Left lung (tissue), 10 donors: ENCODE data around the gene ELMOD2. TPM values are rescaled to one million over a fixed set of nuclear protein-coding genes. Genes with fewer than 3 reads are reported as not detected.
"Not testable (repeated sequence)": the region's sequence is repeated elsewhere in the genome, so short reads cannot be mapped to it uniquely, and the experiment has no call there.

ENCODE experiments used
- ATAC-seq: fragments of 200-7000 bp; cut with Tn5 transposase; one replicate; pipeline ENCODE4 v1.9.1; 2020; ENCODE audit warnings: moderate library complexity
- DNase-seq, 4 donors: peaks; one replicate each; pipeline ENCODE4 v3.0.0-alpha.2; 2013 to 2020
- H3K27ac ChIP-seq, 2 donors: fragments of 200-600 bp; sonication (generic) in 1 of 2; one replicate each; pipeline versions ENCODE4 v1.5.0 to v1.8.0; 2020 to 2021
- H3K27me3 ChIP-seq, 2 donors: fragments of 200-600 bp; sonication (generic) in 1 of 2; one replicate each; pipeline versions ENCODE4 v1.5.0 to v1.8.0; 2020 to 2021
- H3K36me3 ChIP-seq, 2 donors: fragments of 200-600 bp; sonication (generic) in 1 of 2; one replicate each; pipeline versions ENCODE4 v1.5.0 to v1.8.0; 2020 to 2021
- H3K4me1 ChIP-seq, 2 donors: fragments of 200-600 bp; one replicate each; pipeline ENCODE4 v1.8.0; 2021
- H3K4me3 ChIP-seq, 2 donors: fragments of 200-600 bp; sonication (generic) in 1 of 2; one replicate each; pipeline versions ENCODE4 v1.5.0 to v1.8.0; 2020 to 2021; ENCODE audit warnings: mild to moderate bottlenecking in 1 of 2
- H3K9me3 ChIP-seq, 2 donors: fragments of 200-600 bp; sonication (generic) in 1 of 2; one replicate each; pipeline versions ENCODE4 v1.5.0 to v1.8.0; 2020 to 2021
- CTCF ChIP-seq, 2 donors: fragments of 200-600 bp; sonication (generic) in 1 of 2; IDR thresholded peaks; one replicate each; pipeline versions ENCODE4 v1.5.0 to v1.8.0; 2021; ENCODE audit warnings: antibody characterized with exemption in 2 of 2
- intact Hi-C, 2 donors: fragments of 100-400 bp; cut with DNase I; formaldehyde crosslinking; loops; one replicate each; pipeline versions ENCODE4 v1.11.2 to v1.14.2; 2022
- polyA plus RNA-seq, 6 donors: library from polyadenylated mRNA; unstranded; fragments of 120-200 nt; gene quantifications; one replicate each; pipeline ENCODE4 v1.2.1, GENCODE V29; 2013; ENCODE audit not compliant: insufficient read length in 6 of 6
- total RNA-seq, 2 donors: library from RNA; stranded (reverse); fragmentation: NEBNext Ultra II Directional; extraction: Animal tissue kit (Norgen Biotek cat#: 25700); gene quantifications; one replicate each; pipeline ENCODE4 v1.2.1, GENCODE V29; 2021
- donor health status: DM: no; HTN: yes; CAD: no.
- donor health status: DM: no; HTN: no; CAD: no.

The ELMOD2 gene
- total and polyA plus RNA-seq, 8 donors: 26.2 to 48.5 (median 44.6) TPM

- Histone ChIP-seq H3K36me3 (no peaks in the 10 kb centered on the region), H3K4me1 (peaks cover 6% of the 10 kb centered on the region in 2 donors), H3K4me3 (peak within 1 kb of the TSS in 1 of 2 donors; percentile 13), H3K27ac (no peak within 1 kb of the TSS), H3K27me3 (peaks cover 42 to 66% of the 10 kb centered on the region in 2 donors), H3K9me3 (no peaks in the 10 kb centered on the region)
- peak in 2 of 4 donors; percentile 7 to 75 for DNase-seq
- TF ChIP-seq CTCF (IDR thresholded peaks at IDR 0.05): no peak
- intact Hi-C loops: no loop called here
- peak; percentile 54 for ATAC-seq
These were observed 26.0 kb upstream of the ELMOD2 start, which contains the start of gene MGAT4D for GRCh38 chr4:140497747-140498636. Gene MGAT4D, minus strand, starts transcription at chr4:140498293. Its CDS starts 71 bp downstream, at chr4:140498222.

- Histone ChIP-seq H3K9me3 (no peaks in the 10 kb centered on the region), H3K4me3 (no peak overlapping the region), H3K4me1 (peaks cover 6% of the 10 kb centered on the region in 2 donors), H3K27me3 (peaks cover 42 to 69% of the 10 kb centered on the region in 2 donors), H3K27ac (no peak overlapping the region), H3K36me3 (no peaks in the 10 kb centered on the region)
- no peak for ATAC-seq
- TF ChIP-seq CTCF (IDR thresholded peaks at IDR 0.05): no peak
- intact Hi-C loops: no loop called here
- no peak for DNase-seq
These were observed 24.6 kb upstream of the ELMOD2 start for GRCh38 chr4:140499391-140499790.

GRCh38 chr4:140504261-140504660, 19.7 kb upstream of the ELMOD2 start:
- H3K27me3 ChIP-seq: peaks cover 14 to 25% of the 10 kb centered on the region in 2 donors

GRCh38 chr4:140513765-140514164, 10.2 kb upstream of the ELMOD2 start:
- H3K36me3 ChIP-seq, H3K4me1 ChIP-seq, H3K4me3 ChIP-seq, H3K27me3 ChIP-seq, H3K27ac ChIP-seq, H3K9me3 ChIP-seq, intact Hi-C loops, DNase-seq, ATAC-seq: not testable (repeated sequence)

More at GRCh38 chr4:140504261-140504660, 19.7 kb upstream of the ELMOD2 start:
- intact Hi-C loops: no loop called here
- ATAC-seq (no peak), DNase-seq (no peak)
- Histone ChIP-seq H3K4me3 (no peak overlapping the region), H3K36me3 (no peaks in the 10 kb centered on the region), H3K9me3 (no peaks in the 10 kb centered on the region), H3K27ac (no peak overlapping the region), H3K4me1 (no peaks in the 10 kb centered on the region)
- no peak for TF ChIP-seq CTCF (IDR thresholded peaks at IDR 0.05)

GRCh38 chr4:140515423-140515822, 8.5 kb upstream of the ELMOD2 start:
- Histone ChIP-seq H3K36me3 (no peaks in the 10 kb centered on the region), H3K4me3 (no peak overlapping the region), H3K27ac (no peak overlapping the region), H3K4me1 (no peaks in the 10 kb centered on the region), H3K27me3 (peaks cover 0 to 6% of the 10 kb centered on the region in 2 donors), H3K9me3 (peaks cover 0 to 2% of the 10 kb centered on the region in 2 donors)
- DNase-seq (no peak), ATAC-seq (no peak)
- intact Hi-C loops: no loop called here
- no peak for TF ChIP-seq CTCF (IDR thresholded peaks at IDR 0.05)
